ENCODE results near the gene ANKRD9. TPM values are rescaled to one million over a fixed set of nuclear protein-coding genes. Genes with fewer than 3 reads are reported as not detected.

ANKRD9 gene
- total and polyA plus RNA-seq, 9 of the 15 experiments (the other 6 are each of a cell fraction or from before 2014, with no cell fraction given), result 0.04 to 32.9 (median 5.3) TPM

GRCh38 chr14:102464006-102464405 lies 45.6 kb downstream of the ANKRD9 start:
- no peak overlapping the region for H3K4me2 ChIP-seq (ENCODE audit: insufficient read depth, low read length)
- no peaks in the 10 kb centered on the region for H3K9me3 ChIP-seq (replicated peaks; ENCODE audit: control insufficient read depth, insufficient read depth, low read depth, low read length)
- BruUV-seq (replicated peaks), result no TSS peak
- CTCF ChIA-PET (ENCODE audit: low intra/inter-chr PET ratio), result no interaction called here
- H3K79me2 ChIP-seq (ENCODE audit: control insufficient read depth, insufficient read depth, low read length), result no peaks in the 10 kb centered on the region
- H2AFZ ChIP-seq (ENCODE audit: low read depth, low read length), result no peak overlapping the region
- no peak overlapping the region for H3K27ac ChIP-seq (ENCODE audit: extremely low read depth, low read depth, low read length)
- TF ChIP-seq LARP7 (IDR thresholded peaks at IDR 0.05) (no peak), BCOR (IDR thresholded peaks at IDR 0.05) (no peak), CEBPG (CRISPR knock-in tag; IDR thresholded peaks at IDR 0.05) (no peak), CEBPG (tag; conservative IDR thresholded peaks at IDR 0.05 in 1 of 2, IDR thresholded peaks at IDR 0.05 in 1 of 2) (no peak), IFI16 (CRISPR knock-in tag; IDR thresholded peaks at IDR 0.05) (no peak), NCOA6 (IDR thresholded peaks at IDR 0.05) (no peak), ZBTB43 (CRISPR knock-in tag; IDR thresholded peaks at IDR 0.05) (no peak), POU5F1 (IDR thresholded peaks at IDR 0.05; ENCODE audit: borderline replicate concordance, low read depth, low read length, partially characterized antibody) (no peak), ZNF740 (CRISPR knock-in tag; IDR thresholded peaks at IDR 0.05) (no peak), ZNF740 (tag; IDR thresholded peaks at IDR 0.05) (no peak), ZFP91 (CRISPR knock-in tag; IDR thresholded peaks at IDR 0.05) (no peak), U2AF2 (optimal IDR thresholded peaks at IDR 0.05; ENCODE audit: low read depth, low read length) (no peak)
- no peaks in the 10 kb centered on the region for H4K20me1 ChIP-seq (replicated peaks; ENCODE audit: control insufficient read depth, insufficient read depth, low read length)
- POLR2A ChIA-PET, result no interaction called here
- in situ Hi-C loops (cut with MboI), result no loop called here
- FAIRE-seq, result no peak
- H3K4me1 ChIP-seq (replicated peaks in 1 of 2; ENCODE audit: control insufficient read depth in 2 of 2, insufficient read depth in 2 of 2, low read length in 2 of 2), result peaks cover 0 to 6% of the 10 kb centered on the region in 2 experiments; a peak in 4 of 5 replicates
- no peaks in the 10 kb centered on the region for H3K9me1 ChIP-seq (ENCODE audit: control insufficient read depth, insufficient read depth, low read length)
- H3K36me3 ChIP-seq (ENCODE audit: control insufficient read depth, insufficient read depth, low read length), result no peaks in the 10 kb centered on the region
- intact Hi-C loops (cut with micrococcal nuclease), result no loop called here
- no peak for DNase-seq (ENCODE audit: extremely low read depth in 1 of 4, low spot score in 3 of 4)
- 15% methylated on average over 4 of the region's 4 CpGs for WGBS (ENCODE audit: insufficient coverage, low coverage, missing lambda C conversion rate)
- H3K4me3 ChIP-seq, result no peak overlapping the region
- no peak for ATAC-seq
- no peaks in the 10 kb centered on the region for H3K27me3 ChIP-seq (ENCODE audit: control insufficient read depth in 2 of 2, insufficient read depth in 2 of 2, low read length in 2 of 2)
- no peak overlapping the region for H3K9ac ChIP-seq (ENCODE audit: insufficient read depth in 1 of 2, low read depth in 2 of 2, low read length in 2 of 2)
